GDM1 (cell line): ENCODE data around the gene PXDN.
"Not testable (repeated sequence)": the region's sequence is repeated elsewhere in the genome, so short reads cannot be mapped to it uniquely, and the experiment has no call there.

ENCODE experiments used
- DNase-seq: peaks from one replicate; lab custom pipeline; 2025; lab: John Stamatoyannopoulos, UW

The PXDN gene

GRCh38 chr2:1632510-1632909, 111.8 kb downstream of the PXDN start:
- no peak for DNase-seq

- no peak for DNase-seq
Measured at GRCh38 chr2:1632002-1632348, 112.3 kb downstream of the PXDN start.

- DNase-seq = no peak
Measured at GRCh38 chr2:1631292-1632001, 112.9 kb downstream of the PXDN start.

GRCh38 chr2:1628893-1629292, 115.4 kb downstream of the PXDN start:
- no peak for DNase-seq

- no peak for DNase-seq
Measured at GRCh38 chr2:1627628-1628381, 116.5 kb downstream of the PXDN start.

- no peak for DNase-seq
Measured at GRCh38 chr2:1626271-1626681, 118.0 kb downstream of the PXDN start.

GRCh38 chr2:1625281-1626001, 118.9 kb downstream of the PXDN start:
- no peak for DNase-seq

GRCh38 chr2:1623906-1624445, 120.3 kb downstream of the PXDN start:
- no peak for DNase-seq

- DNase-seq = no peak
Measured at GRCh38 chr2:1622521-1623200, 121.7 kb downstream of the PXDN start.

- DNase-seq = not testable (repeated sequence)
Measured at GRCh38 chr2:1621976-1622375, 122.3 kb downstream of the PXDN start.

- no peak for DNase-seq
Measured at GRCh38 chr2:1621501-1621900, 122.8 kb downstream of the PXDN start.

GRCh38 chr2:1621041-1621440, 123.3 kb downstream of the PXDN start:
- no peak for DNase-seq

GRCh38 chr2:1620081-1620480, 124.2 kb downstream of the PXDN start:
- DNase-seq = no peak

- DNase-seq = no peak
Measured at GRCh38 chr2:1619556-1619955, 124.8 kb downstream of the PXDN start.

- no peak for DNase-seq
Measured at GRCh38 chr2:1618974-1619373, 125.3 kb downstream of the PXDN start.

GRCh38 chr2:1618191-1618961, 125.9 kb downstream of the PXDN start:
- no peak for DNase-seq

GRCh38 chr2:1617425-1618021, 126.8 kb downstream of the PXDN start:
- DNase-seq = no peak

GRCh38 chr2:1614564-1614963, 129.8 kb downstream of the PXDN start:
- no peak for DNase-seq

- DNase-seq = no peak
Measured at GRCh38 chr2:1613731-1614354, 130.5 kb downstream of the PXDN start.

- DNase-seq = no peak
Measured at GRCh38 chr2:1613078-1613445, 131.3 kb downstream of the PXDN start.
